A673 (cell line): ENCODE data around the gene PLPP1. TPM values are rescaled to one million over a fixed set of nuclear protein-coding genes. Genes with fewer than 3 reads are reported as not detected.

Source experiments
- BruUV-seq: library from RNA; stranded (reverse); fragments of 400-500 nt; replicated peaks from 2 replicates; lab custom pipeline; 2021; lab: Mats Ljungman, UMichigan
- CTCF ChIA-PET: fragments of 300-600 bp; sonication (Branson Sonifier 250); formaldehyde crosslinking; loops from one replicate; lab custom pipeline; 2022; ENCODE audit warnings: antibody characterized with exemption; lab: Charles Lee
- POLR2A ChIA-PET: fragments of 300-600 bp; sonication (Branson Sonifier 250); formaldehyde crosslinking; loops from one replicate; lab custom pipeline; 2022; ENCODE audit warnings: antibody characterized with exemption; ENCODE audit not compliant: low non-redundant PET; lab: Charles Lee
- DNase-seq: peaks from one replicate; pipeline ENCODE4 v3.0.0-alpha.2; 2015; ENCODE audit warnings: low spot score
- H3K27ac ChIP-seq: fragments of 200-600 bp; sonication (generic); 2 replicates; pipeline ENCODE4 v1.5.1; 2016; ENCODE audit warnings: mixed run types, low read depth, mild to moderate bottlenecking, mixed read lengths, antibody characterized with exemption, low read length; ENCODE audit not compliant: poor library complexity, severe bottlenecking
- H3K27me3 ChIP-seq: fragments of 200-600 bp; sonication (generic); replicated peaks from 2 replicates; pipeline ENCODE4 v1.6.1; 2017; ENCODE audit warnings: mixed run types, low read depth, mild to moderate bottlenecking, mixed read lengths, antibody characterized with exemption, low read length; ENCODE audit not compliant: insufficient read depth, poor library complexity
- H3K36me3 ChIP-seq: fragments of 200-600 bp; sonication (generic); 2 replicates; pipeline ENCODE4 v1.6.1; 2016; ENCODE audit warnings: mixed run types, mild to moderate bottlenecking, mixed read lengths, antibody characterized with exemption, low read length; ENCODE audit not compliant: insufficient read depth, poor library complexity, severe bottlenecking
- H3K4me1 ChIP-seq: fragments of 200-600 bp; sonication (generic); 2 replicates; pipeline ENCODE4 v1.6.1; 2017; ENCODE audit warnings: mixed run types, mild to moderate bottlenecking, mixed read lengths, antibody characterized with exemption, low read length; ENCODE audit not compliant: insufficient read depth, poor library complexity, severe bottlenecking
- H3K4me3 ChIP-seq: fragments of 200-600 bp; sonication (generic); 2 replicates; pipeline ENCODE4 v1.5.1; 2016; ENCODE audit warnings: low read depth, mixed run types, mild to moderate bottlenecking, mixed read lengths, low read length; ENCODE audit not compliant: poor library complexity, severe bottlenecking
- H3K9me3 ChIP-seq: fragments of 200-600 bp; sonication (generic); 2 replicates; pipeline ENCODE4 v1.6.1; 2016; ENCODE audit warnings: mixed run types, low read depth, mild to moderate bottlenecking, mixed read lengths, antibody characterized with exemption, low read length; ENCODE audit not compliant: poor library complexity, severe bottlenecking
- CTCF ChIP-seq: fragments of 300-800, 200-600 bp; sonication (generic); conservative IDR thresholded peaks from 2 replicates; pipeline ENCODE4 v1.5.1; 2017; ENCODE audit warnings: low read depth, mild to moderate bottlenecking, antibody characterized with exemption, low read length, moderate library complexity, mixed read lengths
- EZH2 ChIP-seq: fragments of 200-600 bp; sonication (generic); IDR thresholded peaks from 2 replicates; pipeline ENCODE4 v1.6.1; 2017; ENCODE audit warnings: borderline replicate concordance, low read depth, mild to moderate bottlenecking, mixed read lengths, antibody characterized with exemption, low read length; ENCODE audit not compliant: poor library complexity, severe bottlenecking
- intact Hi-C: fragments of 100-400 bp; cut with micrococcal nuclease; formaldehyde crosslinking; loops from one replicate; pipeline ENCODE4 v1.10.0; 2022; ENCODE audit not compliant: unreplicated experiment
- total RNA-seq: library from RNA; stranded (reverse); gene quantifications from 2 replicates; pipeline ENCODE4 v1.2.3, GENCODE V29; 2021

The PLPP1 gene
- total RNA-seq, 1 experiment from 2014 or later = 6.7 TPM

DNA sequence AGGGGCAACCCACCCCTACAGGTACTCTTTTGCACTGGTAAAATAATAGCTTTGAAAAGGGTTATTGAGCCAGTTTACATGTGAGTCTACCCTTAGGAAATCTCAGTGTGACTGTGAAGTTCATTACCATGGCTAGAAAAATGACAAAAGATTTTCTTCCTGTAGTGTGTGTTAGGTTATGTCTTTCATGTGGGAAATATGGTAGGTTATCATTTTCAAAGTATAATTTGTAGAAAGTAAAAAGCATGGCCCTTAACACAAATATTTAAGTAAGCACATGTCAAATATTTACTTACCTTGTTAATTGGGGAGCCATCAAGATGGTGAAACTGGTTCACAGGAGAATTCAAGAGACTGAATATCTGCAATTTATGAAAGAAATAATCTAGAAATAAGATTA, 37.3 kb upstream of the PLPP1 start:
- Histone ChIP-seq H3K36me3 (no peaks in the 10 kb centered on the region), H3K27me3 (no peaks in the 10 kb centered on the region), H3K4me1 (no peaks in the 10 kb centered on the region), H3K9me3 (no peaks in the 10 kb centered on the region), H3K27ac (no peak overlapping the region), H3K4me3 (no peak overlapping the region)
- no peak for TF ChIP-seq CTCF
- TF ChIP-seq EZH2 = no peak
- no peak for DNase-seq
- ChIA-PET POLR2A (no interaction called here), CTCF (no interaction called here)
- intact Hi-C loops = no loop called here
- no TSS peak for BruUV-seq

- CTCF ChIA-PET = no interaction called here
- DNase-seq = no peak
- no peaks in the 10 kb centered on the region for H3K36me3 ChIP-seq
- intact Hi-C loops = no loop called here
- no peaks in the 10 kb centered on the region for H3K9me3 ChIP-seq
- no TSS peak for BruUV-seq
- no peaks in the 10 kb centered on the region for H3K27me3 ChIP-seq
- H3K4me3 ChIP-seq = no peak overlapping the region
- no peaks in the 10 kb centered on the region for H3K4me1 ChIP-seq
- POLR2A ChIA-PET = no interaction called here
- no peak overlapping the region for H3K27ac ChIP-seq
- no peak for TF ChIP-seq CTCF
- no peak for TF ChIP-seq EZH2
Measured at GRCh38 chr5:55570570-55570969, 35.8 kb upstream of the PLPP1 start.

GRCh38 chr5:55570026-55570425, 35.3 kb upstream of the PLPP1 start:
- no TSS peak for BruUV-seq
- H3K4me1 ChIP-seq = no peaks in the 10 kb centered on the region
- POLR2A ChIA-PET = no interaction called here
- H3K9me3 ChIP-seq = no peaks in the 10 kb centered on the region
- no peak for DNase-seq
- no peaks in the 10 kb centered on the region for H3K36me3 ChIP-seq
- H3K4me3 ChIP-seq = no peak overlapping the region
- TF ChIP-seq EZH2 (no peak), CTCF (no peak)
- CTCF ChIA-PET = no interaction called here
- H3K27me3 ChIP-seq = no peaks in the 10 kb centered on the region
- intact Hi-C loops = no loop called here
- H3K27ac ChIP-seq = no peak overlapping the region
